RWPE2 (cell line): Measurements from ENCODE around the gene CDH4.

Source experiments
- ATAC-seq: fragments of 200-7000 bp; cut with Tn5 transposase; 3 replicates; pipeline ENCODE4 v1.9.1; 2021; ENCODE audit warnings: low read depth
- DNase-seq: peaks from one replicate; pipeline ENCODE4 v3.0.0-alpha.2; 2020; ENCODE audit warnings: low spot score
- H3K27ac ChIP-seq: fragments of 450-650 bp; 2 replicates; pipeline ENCODE4 v1.5.1; 2017; ENCODE audit warnings: mild to moderate bottlenecking; ENCODE audit not compliant: poor library complexity, severe bottlenecking
- H3K27me3 ChIP-seq: fragments of 250-450 bp; sonication (Bioruptor Pico); 2 replicates; pipeline ENCODE4 v1.5.1; 2021; ENCODE audit warnings: mild to moderate bottlenecking, moderate library complexity; ENCODE audit not compliant: insufficient read depth, poor library complexity, severe bottlenecking
- H3K36me3 ChIP-seq: fragments of 250-450 bp; sonication (Bioruptor Pico); 2 replicates; pipeline ENCODE4 v1.5.1; 2020; ENCODE audit warnings: low read depth, mild to moderate bottlenecking, moderate library complexity
- H3K4me1 ChIP-seq: fragments of 250-450 bp; sonication (Bioruptor Pico); 2 replicates; pipeline ENCODE4 v1.5.1; 2021; ENCODE audit warnings: mild to moderate bottlenecking, moderate library complexity; ENCODE audit not compliant: insufficient read depth, poor library complexity, severe bottlenecking
- H3K4me3 ChIP-seq: fragments of 250-450 bp; sonication (Bioruptor Pico); 2 replicates; pipeline ENCODE4 v1.5.1; 2021; ENCODE audit warnings: mild to moderate bottlenecking, moderate library complexity; ENCODE audit not compliant: severe bottlenecking
- H3K9me3 ChIP-seq: fragments of 250-450 bp; sonication (Bioruptor Pico); 2 replicates; pipeline ENCODE4 v1.5.1; 2021; ENCODE audit warnings: mild to moderate bottlenecking, moderate library complexity; ENCODE audit not compliant: severe bottlenecking
- CTCF ChIP-seq: fragments of 450-650 bp; IDR thresholded peaks from one replicate; pipeline ENCODE4 v1.5.1; 2017; ENCODE audit warnings: mild to moderate bottlenecking, moderate library complexity; ENCODE audit not compliant: poor library complexity, severe bottlenecking

Gene CDH4

GRCh38 chr20:61775423-61775822 lies 523.4 kb downstream of the CDH4 start:
- H3K4me1 ChIP-seq = no peaks in the 10 kb centered on the region
- no peak for ATAC-seq

GRCh38 chr20:61776491-61777075 lies 524.5 kb downstream of the CDH4 start:
- Histone ChIP-seq H3K27me3 (no peaks in the 10 kb centered on the region), H3K4me1 (no peaks in the 10 kb centered on the region)

More at GRCh38 chr20:61775423-61775822, 523.4 kb downstream of the CDH4 start:
- H3K36me3 ChIP-seq = peaks cover 17% of the 10 kb centered on the region
- DNase-seq = peak; percentile 55
- H3K27ac ChIP-seq = no peak overlapping the region
- no peaks in the 10 kb centered on the region for H3K9me3 ChIP-seq
- no peak for TF ChIP-seq CTCF
- no peaks in the 10 kb centered on the region for H3K27me3 ChIP-seq
- no peak overlapping the region for H3K4me3 ChIP-seq

GRCh38 chr20:61777773-61778494 lies 525.9 kb downstream of the CDH4 start:
- Histone ChIP-seq H3K4me1 (no peaks in the 10 kb centered on the region), H3K4me3 (no peak overlapping the region), H3K9me3 (no peaks in the 10 kb centered on the region), H3K27ac (no peak overlapping the region), H3K27me3 (no peaks in the 10 kb centered on the region), H3K36me3 (peaks cover 16% of the 10 kb centered on the region)
- DNase-seq (no peak), ATAC-seq (no peak)
- no peak for TF ChIP-seq CTCF

More at GRCh38 chr20:61776491-61777075, 524.5 kb downstream of the CDH4 start:
- H3K4me3 ChIP-seq = no peak overlapping the region
- DNase-seq (no peak), ATAC-seq (no peak)
- no peaks in the 10 kb centered on the region for H3K9me3 ChIP-seq
- H3K27ac ChIP-seq = no peak overlapping the region
- TF ChIP-seq CTCF = no peak
- H3K36me3 ChIP-seq = peaks cover 17% of the 10 kb centered on the region

- no peak for DNase-seq
- Histone ChIP-seq H3K4me1 (no peaks in the 10 kb centered on the region), H3K9me3 (no peaks in the 10 kb centered on the region), H3K36me3 (peaks cover 10% of the 10 kb centered on the region), H3K4me3 (no peak overlapping the region), H3K27me3 (no peaks in the 10 kb centered on the region), H3K27ac (no peak overlapping the region)
- no peak for TF ChIP-seq CTCF
- ATAC-seq = no peak
Measured at GRCh38 chr20:61778495-61778863, 526.4 kb downstream of the CDH4 start.
